Stimulated activated CD4-positive, alpha-beta T cell treated with anti-CD3 and anti-CD28 coated beads, TNF-alpha, amount 100 ng/mL, for 24 hours (primary cell): ENCODE data around the gene FBXL13.
"Not testable (repeated sequence)": the region's sequence is repeated elsewhere in the genome, so short reads cannot be mapped to it uniquely, and the experiment has no call there.

ENCODE experiments used
- DNase-seq, 3 experiments: peaks; one replicate each; pipeline ENCODE4 v3.0.0-alpha.2; 2020; ENCODE audit warnings: low read depth in 3 of 3

Gene FBXL13

DNA sequence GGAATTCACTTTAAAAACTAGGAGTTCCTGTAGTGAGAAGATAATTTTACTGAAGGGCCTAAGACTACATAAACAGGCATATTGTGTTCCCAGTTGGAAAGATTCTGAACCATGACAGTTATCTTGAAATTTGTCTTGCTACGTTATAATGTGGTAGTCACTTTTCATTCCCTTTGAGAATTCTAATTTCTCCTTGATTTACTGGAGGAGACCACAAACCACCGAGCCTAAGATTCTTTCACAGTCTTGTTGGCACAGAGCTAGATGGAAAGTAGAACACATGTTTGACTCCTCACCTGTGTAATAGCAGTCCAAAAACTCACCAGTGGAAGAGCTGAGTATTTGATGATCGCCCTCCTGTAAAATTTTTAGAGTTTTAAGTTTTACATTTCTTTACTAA is 5.2 kb upstream of the FBXL13 start:
- no peak for DNase-seq

DNA sequence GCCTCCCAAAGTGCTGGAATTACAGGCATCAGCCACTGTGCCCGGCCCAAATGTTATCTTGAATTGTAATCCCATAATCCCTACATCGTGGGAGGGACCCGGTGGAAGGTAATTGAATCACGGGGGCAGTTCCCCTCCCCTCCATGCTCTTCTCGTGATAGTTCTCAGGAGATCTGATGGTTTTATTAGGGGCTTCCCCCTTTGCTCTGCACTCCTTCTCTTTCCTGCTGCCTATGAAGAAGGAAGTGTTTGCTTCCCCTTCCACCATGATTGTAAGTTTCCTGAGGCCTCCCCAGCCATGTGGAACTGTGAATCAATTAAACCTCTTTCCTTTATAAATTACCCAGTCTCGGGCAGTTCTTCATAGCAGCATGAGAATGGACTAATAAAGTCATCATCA is 3.6 kb upstream of the FBXL13 start:
- not testable (repeated sequence) for DNase-seq

DNA sequence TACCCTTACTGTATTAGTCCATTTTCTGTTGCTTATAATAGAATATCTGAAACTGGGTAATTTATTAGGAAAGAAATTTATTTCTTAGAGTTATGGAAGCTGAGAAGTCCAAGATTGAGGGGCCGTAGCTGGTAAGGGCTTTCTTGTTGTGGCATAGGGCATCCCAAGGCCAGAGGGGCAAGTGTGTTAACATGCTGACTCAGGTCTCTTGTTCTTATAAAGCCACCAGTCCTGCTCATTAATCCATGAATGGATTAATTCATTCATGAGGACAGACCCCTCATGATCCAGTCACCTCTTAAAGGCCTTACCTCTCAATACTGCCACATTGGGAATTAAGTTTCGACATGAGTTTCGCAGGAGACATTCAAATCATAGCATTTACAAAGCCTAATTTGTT is 2.7 kb upstream of the FBXL13 start:
- DNase-seq = no peak

DNA sequence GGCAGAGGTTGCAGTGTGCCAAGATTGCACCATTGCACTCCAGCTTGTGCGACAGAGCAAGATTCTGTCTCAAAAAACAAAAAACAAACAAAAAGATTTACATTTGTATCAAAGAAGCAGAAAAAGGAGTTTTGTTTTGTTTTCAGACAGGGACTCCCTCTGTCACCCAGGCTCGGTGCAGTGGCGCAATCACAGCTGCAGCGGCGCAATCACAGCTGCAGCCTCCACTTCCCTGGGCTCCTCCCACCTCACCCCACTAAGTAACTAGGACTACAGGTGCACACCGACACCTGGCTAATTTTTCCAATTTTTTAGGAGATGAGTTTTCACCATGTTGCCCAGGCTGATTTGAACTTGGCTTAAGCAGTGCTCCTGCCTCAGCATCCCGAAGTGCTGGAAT is 2.2 kb upstream of the FBXL13 start:
- no peak for DNase-seq

DNA sequence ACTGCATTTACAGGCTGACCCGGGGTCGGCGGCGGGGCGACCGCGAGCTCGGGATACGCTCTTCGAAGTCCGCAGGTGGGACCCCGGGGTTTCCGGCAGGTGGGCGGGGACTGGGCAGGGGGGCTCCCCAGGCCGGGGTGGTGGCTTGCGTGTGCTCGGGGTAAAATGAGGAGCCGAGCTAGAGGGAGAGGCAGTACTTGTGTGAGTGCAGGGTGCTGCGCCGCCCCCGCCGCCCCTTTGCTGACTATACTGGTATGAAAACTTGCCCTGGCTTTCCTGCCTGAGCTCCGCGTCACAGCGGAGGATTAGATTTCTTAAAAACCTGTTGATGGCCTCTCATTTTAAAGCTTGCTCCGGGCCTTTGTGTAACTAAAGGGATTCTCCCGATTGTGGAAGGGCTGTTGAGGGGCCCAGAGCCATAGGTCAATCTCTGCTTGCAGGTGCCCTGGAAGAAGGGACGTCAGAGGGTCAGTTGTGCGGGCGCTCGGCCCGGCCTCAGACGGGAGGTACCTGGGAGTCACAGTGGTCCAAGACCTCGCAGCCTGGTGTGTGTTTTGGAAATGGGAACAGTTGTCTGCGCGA is 832 bp upstream of the FBXL13 start:
- DNase-seq = peak; percentile 60 to 77 (median 66)

DNA sequence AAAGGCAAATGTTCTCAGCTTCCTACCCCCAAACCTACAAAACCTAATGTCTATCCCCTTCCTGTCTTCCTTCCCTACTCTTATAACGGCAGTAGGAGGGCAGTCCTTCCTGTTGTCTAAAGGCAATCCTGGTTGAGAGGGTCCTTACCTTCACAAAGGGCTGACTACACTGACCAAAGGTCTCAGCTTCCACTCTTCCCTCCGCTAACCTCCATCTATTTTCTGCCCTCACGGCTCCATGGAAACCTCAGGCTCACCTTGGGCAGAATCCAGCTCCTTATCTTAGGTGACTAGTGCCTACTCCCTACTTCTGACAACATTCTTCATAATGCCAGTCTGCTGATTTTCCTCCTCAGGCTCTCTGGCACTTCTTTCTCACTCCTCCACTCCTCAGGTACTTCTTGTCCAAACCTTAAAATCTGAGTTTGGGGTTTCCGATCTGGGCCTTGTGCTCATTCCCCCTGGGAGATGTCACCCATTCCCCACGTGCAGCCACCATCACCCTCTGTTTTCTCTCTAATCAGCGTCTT is 542 bp downstream of the FBXL13 start:
- DNase-seq = no peak

DNA sequence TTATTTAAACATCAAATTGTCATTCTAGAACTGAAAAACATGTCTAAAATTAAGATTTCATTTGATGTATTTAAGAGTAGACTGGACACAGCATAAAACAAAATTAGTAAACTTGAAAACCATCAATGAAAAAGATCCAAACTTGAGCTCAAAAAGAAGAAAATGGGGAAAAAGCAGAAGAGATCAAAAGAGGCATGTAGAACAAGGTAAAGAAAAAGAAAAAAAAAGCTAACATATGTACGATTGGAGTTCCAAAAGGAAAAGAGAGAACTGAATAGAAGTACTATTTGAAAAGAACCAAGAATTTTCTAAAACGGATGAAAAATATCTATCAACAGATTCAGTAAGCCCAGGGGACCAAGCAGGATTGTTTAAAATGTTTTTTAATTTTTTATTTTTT is 3.6 kb downstream of the FBXL13 start:
- no peak for DNase-seq

DNA sequence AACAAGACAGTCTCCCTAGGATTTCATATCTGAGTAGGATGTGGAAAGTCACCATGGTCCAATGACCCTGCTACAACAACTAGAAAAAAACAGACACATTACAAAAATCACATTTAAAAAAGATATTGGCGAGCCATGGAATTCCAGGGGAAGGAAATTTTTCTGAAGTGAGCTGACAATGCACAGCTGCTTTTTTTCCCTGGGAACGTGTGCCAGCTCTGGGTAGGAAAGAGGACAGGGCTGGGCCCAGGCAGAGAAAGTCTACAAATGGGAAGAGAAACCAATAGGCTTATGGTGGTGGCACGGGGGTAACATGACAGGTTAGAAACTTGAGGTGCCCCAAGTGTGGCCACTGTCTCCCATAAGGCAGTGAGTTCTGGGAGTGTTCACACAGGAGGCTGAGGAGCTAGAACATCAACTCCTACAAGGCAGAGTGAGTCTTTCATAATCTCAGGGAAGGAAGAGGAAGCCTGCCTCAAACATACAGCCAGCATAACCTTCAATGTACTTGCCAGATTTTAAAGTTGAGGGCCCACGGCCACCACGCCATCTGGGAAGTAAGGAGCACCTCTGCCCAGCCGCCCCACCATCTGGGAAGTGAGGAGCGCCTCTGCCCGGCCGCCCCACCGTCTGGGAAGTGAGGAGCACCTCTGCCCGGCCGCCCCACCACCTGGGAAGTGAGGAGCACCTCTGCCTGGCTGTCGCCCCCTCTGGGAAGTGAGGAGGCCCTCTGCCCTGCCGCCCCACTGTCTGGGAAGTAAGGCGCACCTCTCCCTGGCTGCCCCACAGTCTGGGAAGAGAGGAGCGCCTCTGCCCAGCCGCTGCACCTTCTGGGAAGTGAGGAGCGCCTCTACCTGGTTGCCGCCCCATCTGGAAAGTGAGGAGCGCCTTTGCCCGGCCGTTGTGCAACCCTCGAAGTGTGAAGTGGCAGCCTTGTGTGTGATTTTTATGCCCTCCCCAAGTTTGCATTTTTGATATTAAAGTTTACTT is 5.9 kb downstream of the FBXL13 start:
- no peak for DNase-seq

DNA sequence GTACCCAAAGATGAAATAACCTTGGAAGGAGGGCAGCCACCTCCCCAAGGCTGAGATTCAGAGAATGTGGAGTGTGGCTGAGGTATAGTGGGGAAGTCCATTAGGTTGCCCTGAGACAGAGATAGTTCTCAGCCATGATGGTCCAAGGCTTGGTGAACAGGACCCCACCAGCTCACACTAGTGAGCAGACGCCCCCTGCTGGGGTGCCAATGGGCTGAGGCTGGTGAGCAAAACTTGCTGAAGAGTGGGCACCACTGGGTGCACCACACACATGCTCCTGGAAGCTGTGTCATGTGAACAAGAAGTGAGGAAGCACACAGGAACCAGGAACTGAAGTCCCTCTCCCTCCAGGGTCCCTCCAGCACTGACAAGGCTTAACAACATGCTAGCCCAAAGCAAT is 8.9 kb downstream of the FBXL13 start:
- DNase-seq = peak in 1 of 3 experiments; percentile 38

DNA sequence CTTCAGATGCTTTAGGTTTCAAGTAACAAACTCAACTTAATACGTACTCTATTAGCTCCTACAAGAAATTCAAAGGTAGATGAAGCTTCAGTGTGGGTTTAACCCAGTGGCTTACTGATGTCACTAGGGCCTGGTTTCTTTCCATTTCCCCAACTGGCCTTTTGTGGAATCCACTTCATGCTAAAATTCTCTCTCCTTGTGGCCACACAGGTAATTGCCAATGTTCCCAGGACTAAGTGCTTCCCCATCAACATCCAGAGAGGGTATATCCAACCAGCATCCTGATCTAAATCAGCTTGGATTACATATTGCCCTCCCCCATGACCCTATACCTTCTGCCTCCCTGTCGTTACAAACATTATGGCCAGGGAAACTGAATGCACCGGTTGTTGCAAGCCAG is 10.7 kb downstream of the FBXL13 start:
- DNase-seq = no peak

DNA sequence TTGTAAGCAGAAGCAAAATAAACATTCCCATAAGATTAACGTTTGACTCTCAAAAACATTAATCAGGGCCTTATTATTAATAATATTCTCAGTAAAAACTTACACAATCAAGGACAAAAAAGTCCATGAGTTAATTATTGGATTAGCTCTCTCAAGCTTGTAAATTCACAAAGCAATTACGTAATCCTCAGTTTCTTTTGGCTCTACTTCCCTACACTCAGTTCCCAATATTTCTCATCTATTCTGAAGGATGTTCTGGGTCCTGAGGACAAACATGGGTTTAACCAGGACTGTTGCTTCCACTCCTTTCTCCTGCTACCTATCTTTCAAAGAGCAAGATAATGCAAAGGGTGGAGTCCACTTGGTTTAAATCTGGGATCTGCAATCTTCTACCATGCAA is 15.1 kb downstream of the FBXL13 start:
- no peak for DNase-seq

DNA sequence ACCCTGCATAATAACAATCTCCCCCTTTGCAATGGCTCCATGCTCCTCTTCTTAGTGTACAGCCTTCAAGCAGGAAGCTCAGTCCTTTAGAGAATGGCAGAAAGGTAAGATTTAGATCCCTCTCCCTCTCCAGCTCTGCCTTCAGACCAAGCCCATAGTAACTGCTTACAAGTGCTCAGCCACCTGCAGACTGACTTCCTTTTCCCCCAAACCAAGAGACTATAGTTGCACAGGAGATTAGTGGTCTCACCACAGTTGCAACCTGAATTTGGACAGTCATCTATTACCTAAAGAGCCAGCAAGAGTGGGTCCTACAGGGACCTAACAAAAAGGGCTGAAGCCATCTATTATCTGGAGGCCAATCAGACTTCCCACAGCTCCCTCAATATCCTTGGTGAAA is 16.5 kb downstream of the FBXL13 start:
- no peak for DNase-seq

DNA sequence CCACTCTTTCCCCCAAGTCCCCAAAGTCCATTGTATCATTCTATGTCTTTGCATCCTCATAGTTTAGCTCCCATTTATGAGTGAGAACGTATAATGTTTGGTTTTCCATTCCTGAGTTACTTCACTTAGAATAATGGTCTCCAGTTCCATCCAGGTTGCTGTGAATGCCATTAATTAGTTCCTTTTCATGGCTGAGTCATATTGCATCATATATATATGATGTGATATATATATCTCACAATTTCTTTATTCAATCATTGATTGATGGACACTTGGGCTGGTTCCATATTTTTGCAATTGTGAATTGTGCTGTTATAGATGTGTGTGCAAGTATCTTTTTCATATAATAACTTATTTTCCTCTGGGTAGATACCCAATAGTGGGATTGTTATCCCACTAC is 18.6 kb downstream of the FBXL13 start:
- DNase-seq = not testable (repeated sequence)

DNA sequence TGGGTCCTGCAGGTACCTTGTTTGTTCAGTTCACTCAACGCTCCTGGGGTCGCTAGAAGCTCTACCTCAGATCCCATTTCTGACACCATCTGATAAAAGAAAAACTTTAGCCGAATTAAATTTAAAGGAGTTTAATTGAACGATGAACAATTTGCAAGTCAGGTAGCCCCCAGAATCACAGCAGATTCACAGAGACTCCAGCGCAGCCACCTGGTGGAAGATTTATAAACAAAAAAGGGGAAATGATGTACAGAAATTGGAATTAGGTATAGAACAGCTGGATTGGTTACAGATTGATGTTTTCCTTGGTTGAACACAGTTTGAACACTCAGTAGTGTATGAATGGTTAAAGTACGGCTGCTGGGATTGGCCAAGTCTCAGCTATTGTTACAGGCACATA is 23.1 kb downstream of the FBXL13 start:
- no peak for DNase-seq

DNA sequence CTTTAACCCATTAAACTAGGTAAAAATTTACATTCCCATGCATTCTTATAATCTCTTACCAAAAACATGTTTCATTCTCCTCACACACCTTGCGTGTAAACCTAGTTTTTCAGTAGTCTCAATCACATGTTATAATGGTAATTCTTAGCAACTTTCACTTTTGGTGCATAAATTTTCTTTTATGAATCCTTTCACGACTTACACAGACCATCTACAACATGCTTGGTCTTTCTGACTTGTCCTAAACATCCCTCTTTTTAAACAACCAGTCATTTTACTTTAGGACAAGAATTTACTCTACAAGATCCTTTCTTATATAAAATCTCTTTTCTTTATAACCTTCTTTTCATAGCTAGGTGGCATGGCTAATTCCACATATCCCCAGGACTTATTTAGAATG is 25.8 kb downstream of the FBXL13 start:
- no peak for DNase-seq

DNA sequence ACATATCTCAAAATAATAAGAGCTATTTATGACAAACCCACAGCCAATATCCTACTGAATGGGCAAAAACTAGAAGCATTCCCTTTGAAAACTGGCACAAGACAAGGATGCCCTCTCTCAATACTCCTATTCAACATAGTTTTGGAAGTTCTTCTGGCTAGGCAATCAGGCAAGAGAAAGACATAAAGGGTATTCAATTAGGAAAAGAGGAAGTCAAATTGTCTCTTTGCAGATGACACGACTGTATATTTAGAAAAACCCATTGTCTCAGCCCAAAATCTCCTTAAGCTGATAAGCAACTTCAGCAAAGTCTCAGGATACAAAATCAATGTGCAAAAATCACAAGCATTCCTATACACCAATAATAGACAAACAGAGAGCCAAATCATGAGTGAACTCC is 32.8 kb downstream of the FBXL13 start:
- DNase-seq = not testable (repeated sequence)

DNA sequence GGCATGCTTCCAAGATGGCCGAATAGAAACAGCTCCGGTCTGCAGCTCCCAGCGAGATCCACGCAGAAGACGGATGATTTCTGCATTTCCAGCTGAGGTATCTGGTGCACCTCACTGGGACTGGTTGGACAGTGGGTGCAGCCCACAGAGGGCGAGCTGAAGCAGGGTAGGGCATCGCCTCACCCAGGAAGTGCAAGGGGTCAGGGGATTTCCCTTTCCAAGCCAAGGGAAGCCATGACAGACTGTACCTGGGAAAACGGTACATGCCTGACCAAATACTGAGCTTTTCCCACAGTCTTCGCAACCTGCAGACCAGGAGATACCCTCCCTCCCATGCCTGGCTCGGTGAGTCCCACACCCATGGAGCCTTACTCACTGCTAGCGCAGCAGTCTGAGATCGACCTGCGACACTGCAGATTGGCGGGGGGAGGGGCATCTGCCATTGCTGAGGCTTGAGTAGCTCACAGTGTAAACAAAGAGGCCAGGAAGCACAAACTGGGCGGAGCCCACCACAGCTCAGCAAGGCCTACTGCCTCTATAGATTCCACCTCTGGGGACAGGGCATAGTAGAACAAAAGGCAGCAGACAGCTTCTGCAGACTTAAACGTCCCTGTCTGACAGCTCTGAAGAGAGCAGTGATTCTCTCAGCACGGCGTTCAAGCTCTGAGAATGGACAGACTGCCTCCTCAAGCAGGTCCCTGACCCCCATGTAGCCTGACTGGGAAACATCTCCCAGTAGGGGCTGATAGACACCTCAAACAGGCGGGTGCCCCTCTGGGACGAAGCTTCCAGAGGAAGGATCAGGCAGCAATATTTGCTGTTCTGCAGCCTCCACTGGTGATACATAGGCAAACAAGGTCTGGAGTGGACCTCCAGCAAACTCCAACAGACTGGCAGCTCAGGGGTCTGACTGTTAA is 36.5 kb downstream of the FBXL13 start:
- not testable (repeated sequence) for DNase-seq

DNA sequence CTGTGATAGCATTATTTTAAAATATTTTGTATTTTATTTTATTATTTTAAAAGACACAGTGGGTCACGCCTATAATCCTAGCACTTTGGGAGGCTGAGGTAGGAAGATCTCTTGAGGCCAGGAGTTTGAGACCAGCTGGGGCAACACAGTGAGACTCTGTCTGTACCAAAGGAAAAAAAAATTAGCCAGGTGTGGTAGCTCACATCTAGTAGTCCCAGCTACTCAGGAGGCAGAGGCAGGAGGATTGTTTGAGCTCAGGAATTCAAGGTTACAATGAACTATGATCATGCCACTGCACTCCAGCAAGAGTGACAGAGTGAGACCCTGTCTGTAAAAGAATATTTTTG is 37.1 kb downstream of the FBXL13 start:
- no peak for DNase-seq

DNA sequence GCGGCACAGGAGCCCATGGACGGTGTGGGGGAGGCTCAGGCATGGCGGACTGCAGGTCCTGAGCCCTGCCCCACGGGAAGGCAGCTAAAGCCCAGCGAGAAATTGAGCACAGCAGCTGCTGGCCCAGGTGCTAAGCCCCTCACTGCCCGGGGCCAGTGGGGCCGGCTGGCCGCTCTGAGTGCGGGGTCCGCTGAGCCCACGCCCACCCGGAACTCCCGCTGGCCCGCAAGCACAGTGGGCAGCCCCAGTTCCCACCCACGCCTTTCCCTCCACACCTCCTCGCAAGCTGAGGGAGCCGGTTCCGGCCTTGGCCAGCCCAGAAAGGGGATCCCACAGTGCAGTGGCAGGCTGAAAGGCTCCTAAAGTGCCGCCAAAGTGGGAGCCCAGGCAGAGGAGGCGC is 40.3 kb downstream of the FBXL13 start:
- not testable (repeated sequence) for DNase-seq

DNA sequence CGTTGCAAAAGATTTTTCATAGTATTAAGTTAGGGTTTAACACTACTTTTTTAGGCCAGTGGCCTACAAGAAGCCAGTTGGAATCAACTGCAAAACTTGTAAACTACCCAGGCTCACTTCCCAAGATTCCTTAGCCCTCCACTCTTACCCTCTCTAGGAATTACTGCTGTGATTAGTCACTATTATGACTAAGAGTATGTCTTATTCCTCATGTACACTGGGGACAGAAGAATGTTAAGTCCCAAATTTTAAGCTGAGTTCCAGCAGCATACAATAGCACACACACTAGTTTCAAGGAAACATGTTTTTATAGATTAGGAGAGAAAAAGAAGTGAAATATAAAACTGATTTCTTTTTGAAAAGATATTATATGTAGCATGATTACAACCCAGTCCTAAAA is 42.8 kb downstream of the FBXL13 start:
- no peak for DNase-seq

DNA sequence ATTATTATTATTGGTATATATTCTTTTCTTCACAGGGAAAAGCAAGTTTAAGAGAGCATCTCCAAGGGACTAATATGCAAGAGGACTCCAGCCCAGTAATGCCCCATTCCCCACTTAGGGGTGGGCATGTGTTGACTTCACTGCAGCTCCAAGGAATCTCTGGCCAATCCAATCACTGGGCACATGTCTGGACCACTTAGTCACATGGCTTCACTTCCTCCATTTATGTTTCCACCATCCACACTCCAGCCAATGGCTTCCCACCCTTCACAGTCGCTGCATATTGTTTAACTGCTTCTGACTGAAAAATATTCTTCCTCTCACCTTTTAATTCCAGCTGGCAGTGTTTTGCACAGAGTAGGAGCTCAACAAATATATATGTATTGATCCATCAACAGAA is 43.6 kb downstream of the FBXL13 start:
- no peak for DNase-seq

DNA sequence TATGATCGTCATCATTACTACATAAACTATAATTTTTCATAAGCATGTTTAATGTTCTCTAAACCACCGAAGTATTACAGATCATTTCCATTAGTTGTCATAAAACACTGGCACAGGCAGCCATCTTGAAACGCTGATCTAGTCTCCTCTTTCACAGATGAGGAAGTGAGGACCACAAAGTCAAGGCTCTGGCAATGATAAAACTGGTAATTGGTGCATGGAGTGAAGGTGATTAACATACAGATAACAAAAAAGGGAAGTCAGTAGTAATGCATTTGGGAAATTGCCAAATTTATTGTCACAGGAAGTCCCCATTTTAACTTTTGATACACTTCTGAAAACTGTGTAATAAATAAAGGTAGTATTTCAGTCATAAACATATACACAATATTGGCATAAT is 49.3 kb downstream of the FBXL13 start:
- DNase-seq = no peak
